PC-3 (cell line): Measurements from ENCODE around the gene MET. TPM values are rescaled to one million over a fixed set of nuclear protein-coding genes. Genes with fewer than 3 reads are reported as not detected.
A peak's percentile ranks its signal among the peaks of the same experiment; 100 is the strongest.

Experiments used
- ATAC-seq: fragments of 200-7000 bp; cut with Tn5 transposase; 2 replicates; pipeline ENCODE4 v1.9.1; 2020; ENCODE audit warnings: mild to moderate bottlenecking, moderate library complexity
- BruUV-seq: library from RNA; stranded (reverse); fragments of 400-500 nt; replicated peaks from 2 replicates; lab custom pipeline; 2021; lab: Mats Ljungman, UMichigan
- CTCF ChIA-PET: fragments of 300-600 bp; sonication (Branson Sonifier 250); formaldehyde crosslinking; loops from one replicate; lab custom pipeline; 2022; ENCODE audit warnings: antibody characterized with exemption; lab: Charles Lee
- POLR2A ChIA-PET: fragments of 300-600 bp; sonication (Branson Sonifier 250); formaldehyde crosslinking; loops from one replicate; lab custom pipeline; 2022; ENCODE audit warnings: antibody characterized with exemption; ENCODE audit not compliant: unreplicated experiment; lab: Charles Lee
- DNase-seq: peaks from one replicate; pipeline ENCODE4 v3.0.0-alpha.2; 2015
- H2AFZ ChIP-seq: fragments of 300-600 bp; sonication (generic); 2 replicates; pipeline ENCODE4 v1.6.0; 2016; ENCODE audit warnings: antibody characterized with exemption, low read length
- H3F3A ChIP-seq: fragments of 300-600 bp; sonication (generic); one replicate; pipeline ENCODE4 v1.6.0; 2017; ENCODE audit warnings: antibody characterized with exemption, low read length, control low read depth, mild to moderate bottlenecking; ENCODE audit not compliant: unreplicated experiment
- H3K27ac ChIP-seq: fragments of 300-600 bp; sonication (generic); 2 replicates; pipeline ENCODE4 v1.5.1; 2016; ENCODE audit warnings: mild to moderate bottlenecking, low read length
- H3K27me3 ChIP-seq: fragments of 300-600 bp; sonication (generic); 2 replicates; pipeline ENCODE4 v1.6.1; 2016; ENCODE audit warnings: low read length, mixed read lengths
- H3K36me3 ChIP-seq: fragments of 300-600 bp; sonication (generic); 2 replicates; pipeline ENCODE4 v1.6.1; 2016; ENCODE audit warnings: low read depth, mixed run types, low read length, mixed read lengths
- H3K4me1 ChIP-seq: fragments of 300-600 bp; sonication (generic); 2 replicates; pipeline ENCODE4 v1.5.1; 2016; ENCODE audit warnings: low read length; ENCODE audit not compliant: insufficient read depth
- H3K4me2 ChIP-seq: fragments of 300-600 bp; sonication (generic); 2 replicates; pipeline ENCODE4 v1.6.0; 2016; ENCODE audit warnings: low read length
- H3K4me3 ChIP-seq: fragments of 300-600 bp; sonication (generic); 2 replicates; pipeline ENCODE4 v1.5.1; 2016; ENCODE audit warnings: mild to moderate bottlenecking, low read length, mixed read lengths
- H3K79me2 ChIP-seq: fragments of 300-600 bp; sonication (generic); 2 replicates; pipeline ENCODE4 v1.6.1; 2017; ENCODE audit warnings: low read length, mixed read lengths
- H3K9ac ChIP-seq: fragments of 300-600 bp; sonication (generic); 2 replicates; pipeline ENCODE4 v1.6.0; 2016; ENCODE audit warnings: mild to moderate bottlenecking, low read length
- H3K9me2 ChIP-seq: fragments of 300-600 bp; sonication (generic); replicated peaks from 2 replicates; pipeline ENCODE4 v1.6.1; 2016; ENCODE audit warnings: mixed run types, low read length, mixed read lengths
- H3K9me3 ChIP-seq: fragments of 300-600 bp; sonication (generic); 2 replicates; pipeline ENCODE4 v1.6.1; 2016; ENCODE audit warnings: low read length, mixed read lengths
- H4K20me1 ChIP-seq: fragments of 300-600 bp; sonication (generic); 2 replicates; pipeline ENCODE4 v1.6.1; 2016; ENCODE audit warnings: low read length, mixed read lengths
- CTCF ChIP-seq: fragments of 300-600 bp; sonication (generic); conservative IDR thresholded peaks from 2 replicates; pipeline ENCODE4 v1.5.1; 2017; ENCODE audit warnings: antibody characterized with exemption, low read depth, mild to moderate bottlenecking, low read length
- EZH2 ChIP-seq: fragments of 300-600 bp; sonication (generic); IDR thresholded peaks from one replicate; pipeline ENCODE4 v1.6.1; 2017; ENCODE audit warnings: antibody characterized with exemption, mild to moderate bottlenecking, low read length; ENCODE audit not compliant: unreplicated experiment
- EZH2phosphoT487 ChIP-seq: fragments of 300-600 bp; sonication (generic); IDR thresholded peaks from 2 replicates; pipeline ENCODE4 v1.6.1; 2018; ENCODE audit warnings: mild to moderate bottlenecking, antibody characterized with exemption, low read length, borderline replicate concordance
- intact Hi-C: fragments of 100-400 bp; cut with micrococcal nuclease; formaldehyde crosslinking; loops from 2 replicates; pipeline ENCODE4 v1.9.0; 2023
- total RNA-seq: library from RNA; depleted of rRNA; stranded (reverse); fragments of >200 nt; gene quantifications from 2 replicates; pipeline ENCODE4 v1.2.3, GENCODE V29; 2014

The MET gene
- total RNA-seq, 1 experiment from 2014 or later: 118 TPM

GRCh38 chr7:116629051-116629463, 42.9 kb upstream of the MET start:
- TF ChIP-seq CTCF: no peak
- no peak for TF ChIP-seq EZH2
- no peak for TF ChIP-seq EZH2phosphoT487
- DNase-seq (peak; percentile 44), ATAC-seq (peak; percentile 61)
- Histone ChIP-seq H3K79me2 (no peaks in the 10 kb centered on the region), H3K9me2 (no peaks in the 10 kb centered on the region), H3K27me3 (no peaks in the 10 kb centered on the region), H3K4me1 (peaks cover 36% of the 10 kb centered on the region), H3K9me3 (no peaks in the 10 kb centered on the region), H4K20me1 (no peaks in the 10 kb centered on the region), H3K36me3 (no peaks in the 10 kb centered on the region), H3K9ac (0 out of 2 replicates have a peak overlapping the region, but pooled peaks have one; percentile 6), H3F3A (no peaks in the 10 kb centered on the region), H3K4me2 (peak overlapping the region; percentile 47), H2AFZ (peak overlapping the region; percentile 85), H3K27ac (peak overlapping the region; percentile 38; the same call in 1 of the 2 replicates), H3K4me3 (no peak overlapping the region)
- CTCF ChIA-PET: no interaction called here
- intact Hi-C loops: no loop called here
- no TSS peak for BruUV-seq
- POLR2A ChIA-PET: interaction anchor here (0.5 kb wide), 1 partner anchor 103 kb away, joined by 4 read pairs; no protein-coding TSS in a partner anchor

GRCh38 chr7:116630357-116630756, 41.6 kb upstream of the MET start:
- TF ChIP-seq EZH2 (no peak), CTCF (no peak), EZH2phosphoT487 (no peak)
- no TSS peak for BruUV-seq
- Histone ChIP-seq H3K9me2 (no peaks in the 10 kb centered on the region), H3K9ac (no peak overlapping the region), H3K4me2 (peak overlapping the region; percentile 29; the same call in 1 of the 2 replicates), H3K4me1 (peaks cover 36% of the 10 kb centered on the region), H3K36me3 (no peaks in the 10 kb centered on the region), H3K27ac (no peak overlapping the region), H3F3A (no peaks in the 10 kb centered on the region), H3K4me3 (no peak overlapping the region), H3K27me3 (no peaks in the 10 kb centered on the region), H4K20me1 (no peaks in the 10 kb centered on the region), H3K9me3 (no peaks in the 10 kb centered on the region), H2AFZ (peak overlapping the region; percentile 76; the same call in 1 of the 2 replicates), H3K79me2 (no peaks in the 10 kb centered on the region)
- ATAC-seq: no peak
- ChIA-PET CTCF (no interaction called here), POLR2A (interaction anchor here (0.7 kb wide), 1 partner anchor 852 kb away, joined by 10 read pairs; no protein-coding TSS in a partner anchor)
- intact Hi-C loops: no loop called here
- DNase-seq: no peak

GRCh38 chr7:116630932-116631671, 40.9 kb upstream of the MET start:
- Histone ChIP-seq H3K4me3 (no peak overlapping the region), H3K27ac (peak overlapping the region; percentile 56), H3K4me1 (peaks cover 36% of the 10 kb centered on the region), H3K9me2 (no peaks in the 10 kb centered on the region), H3K9me3 (no peaks in the 10 kb centered on the region), H2AFZ (peak overlapping the region; percentile 76), H4K20me1 (no peaks in the 10 kb centered on the region), H3K4me2 (peak overlapping the region; percentile 29), H3K9ac (peak overlapping the region; percentile 11; the same call in 1 of the 2 replicates), H3K79me2 (no peaks in the 10 kb centered on the region), H3K27me3 (no peaks in the 10 kb centered on the region), H3F3A (no peaks in the 10 kb centered on the region), H3K36me3 (no peaks in the 10 kb centered on the region)
- peak; percentile 83 for DNase-seq
- BruUV-seq: no TSS peak
- CTCF ChIA-PET: interaction anchor here (0.5 kb wide), 1 partner anchor 380 kb away, joined by 3 read pairs; no protein-coding TSS in a partner anchor
- ATAC-seq: peak; percentile 78
- intact Hi-C loops: no loop called here
- no peak for TF ChIP-seq EZH2phosphoT487
- no peak for TF ChIP-seq CTCF
- TF ChIP-seq EZH2: no peak
- POLR2A ChIA-PET: no interaction called here
